Measurements from ENCODE around the gene PLCB4.
"Not testable (repeated sequence)": the region's sequence is repeated elsewhere in the genome, so short reads cannot be mapped to it uniquely, and the experiment has no call there.

PLCB4 gene

GRCh38 chr20:9142809-9143208 lies 73.9 kb downstream of the PLCB4 start:
- no peak for DNase-seq (ENCODE audit: low spot score)

GRCh38 chr20:9143926-9144325 lies 75.0 kb downstream of the PLCB4 start:
- DNase-seq (ENCODE audit: low spot score), result no peak

GRCh38 chr20:9144643-9145042 lies 75.8 kb downstream of the PLCB4 start:
- DNase-seq (ENCODE audit: low spot score), result no peak

GRCh38 chr20:9145142-9145541 lies 76.3 kb downstream of the PLCB4 start:
- no peak for DNase-seq (ENCODE audit: low spot score)

- no peak for DNase-seq (ENCODE audit: low spot score)
Observed at GRCh38 chr20:9146649-9147048, 77.8 kb downstream of the PLCB4 start.

- DNase-seq (ENCODE audit: low spot score), result no peak
Observed at GRCh38 chr20:9147547-9148024, 78.7 kb downstream of the PLCB4 start.

GRCh38 chr20:9148291-9148690 lies 79.4 kb downstream of the PLCB4 start:
- no peak for DNase-seq (ENCODE audit: low spot score)

GRCh38 chr20:9149087-9149486 lies 80.2 kb downstream of the PLCB4 start:
- no peak for DNase-seq (ENCODE audit: low spot score)

GRCh38 chr20:9149796-9150195 lies 80.9 kb downstream of the PLCB4 start:
- DNase-seq (ENCODE audit: low spot score), result no peak

- DNase-seq (ENCODE audit: low spot score), result no peak
Observed at GRCh38 chr20:9150679-9151078, 81.8 kb downstream of the PLCB4 start.

GRCh38 chr20:9152139-9152538 lies 83.3 kb downstream of the PLCB4 start:
- not testable (repeated sequence) for DNase-seq (ENCODE audit: low spot score)

- no peak for DNase-seq (ENCODE audit: low spot score)
Observed at GRCh38 chr20:9154464-9155024, 85.7 kb downstream of the PLCB4 start.

- DNase-seq (ENCODE audit: low spot score), result no peak
Observed at GRCh38 chr20:9156529-9157280, 87.8 kb downstream of the PLCB4 start.

- DNase-seq (ENCODE audit: low spot score), result no peak
Observed at GRCh38 chr20:9160331-9160730, 91.4 kb downstream of the PLCB4 start.

GRCh38 chr20:9160757-9161156 lies 91.9 kb downstream of the PLCB4 start:
- DNase-seq (ENCODE audit: low spot score), result no peak

- no peak for DNase-seq (ENCODE audit: low spot score)
Observed at GRCh38 chr20:9161311-9161710, 92.4 kb downstream of the PLCB4 start.

- no peak for DNase-seq (ENCODE audit: low spot score)
Observed at GRCh38 chr20:9163251-9163650, 94.4 kb downstream of the PLCB4 start.

- DNase-seq (ENCODE audit: low spot score), result no peak
Observed at GRCh38 chr20:9163995-9164394, 95.1 kb downstream of the PLCB4 start.

- DNase-seq (ENCODE audit: low spot score), result no peak
Observed at GRCh38 chr20:9165261-9165660, 96.4 kb downstream of the PLCB4 start.

GRCh38 chr20:9166153-9166780 lies 97.4 kb downstream of the PLCB4 start:
- DNase-seq (ENCODE audit: low spot score), result no peak

GRCh38 chr20:9169409-9169808 lies 100.5 kb downstream of the PLCB4 start:
- DNase-seq (ENCODE audit: low spot score), result no peak

- DNase-seq (ENCODE audit: low spot score), result no peak
Observed at GRCh38 chr20:9172851-9173250, 104.0 kb downstream of the PLCB4 start.

- DNase-seq (ENCODE audit: low spot score), result no peak
Observed at GRCh38 chr20:9177278-9177677, 108.4 kb downstream of the PLCB4 start.

Measured in germinal center (tissue), 1 donor.